Sigmoid colon (tissue), 4 donors: ENCODE measurements around the gene TRPM2.

Experiments
- CTCF ChIP-seq, 4 experiments: fragments of 450-650 bp in 3 of 4; fragments of 200-600 bp in 1 of 4; IDR thresholded peaks; one replicate each; pipeline ENCODE4 v1.5.1; 2016 to 2019; ENCODE audit warnings: antibody characterized with exemption in 4 of 4, mild to moderate bottlenecking in 3 of 4, moderate library complexity in 2 of 4
- EP300 ChIP-seq, 4 donors: sonication (generic); formaldehyde crosslinking; IDR thresholded peaks; one replicate each; pipeline ENCODE4 v1.6.1; 2017; ENCODE audit warnings: antibody characterized with exemption in 4 of 4
- POLR2A ChIP-seq, 2 donors: fragments of 450-650 bp; IDR thresholded peaks; one replicate each; pipeline ENCODE4 v1.6.1; 2016; ENCODE audit warnings: antibody characterized with exemption in 2 of 2, mild to moderate bottlenecking in 2 of 2, moderate library complexity in 2 of 2
- POLR2AphosphoS5 ChIP-seq, 4 donors: sonication (generic); formaldehyde crosslinking; IDR thresholded peaks; one replicate each; pipeline ENCODE4 v1.6.1; 2017; ENCODE audit warnings: antibody characterized with exemption in 4 of 4

GRCh38 chr21:44365251-44365966, 12.0 kb downstream of the TRPM2 start:
- TF ChIP-seq CTCF (IDR thresholded peaks at IDR 0.05) (no peak), EP300 (IDR thresholded peaks at IDR 0.05) (no peak), POLR2AphosphoS5 (IDR thresholded peaks at IDR 0.05) (no peak), POLR2A (IDR thresholded peaks at IDR 0.05) (no peak)
